Measurements from ENCODE around the gene LPAR2. TPM values are rescaled to one million over a fixed set of nuclear protein-coding genes. Genes with fewer than 3 reads are reported as not detected.

LPAR2 gene
- total and polyA plus RNA-seq, 12 donors, result 0.25 to 1.9 (median 0.94) TPM; not detected in 1

- DNase-seq (no peak), ATAC-seq (no peak)
- peaks cover 0 to under 1% (median 0%) of the 10 kb centered on the region in 9 donors for H3K4me1 ChIP-seq
- H3K27me3 ChIP-seq, result peaks cover 0 to 6% (median under 1%) of the 10 kb centered on the region in 7 donors
- H3K27ac ChIP-seq, result no peak overlapping the region
- 94% methylated on average over 22 of the region's 22 CpGs for WGBS, 2 donors
- no peaks in the 10 kb centered on the region for H3K9me3 ChIP-seq
- peaks cover 0 to 97% (median 4%) of the 10 kb centered on the region in 9 donors for H3K36me3 ChIP-seq
- TF ChIP-seq, protein P1, sequence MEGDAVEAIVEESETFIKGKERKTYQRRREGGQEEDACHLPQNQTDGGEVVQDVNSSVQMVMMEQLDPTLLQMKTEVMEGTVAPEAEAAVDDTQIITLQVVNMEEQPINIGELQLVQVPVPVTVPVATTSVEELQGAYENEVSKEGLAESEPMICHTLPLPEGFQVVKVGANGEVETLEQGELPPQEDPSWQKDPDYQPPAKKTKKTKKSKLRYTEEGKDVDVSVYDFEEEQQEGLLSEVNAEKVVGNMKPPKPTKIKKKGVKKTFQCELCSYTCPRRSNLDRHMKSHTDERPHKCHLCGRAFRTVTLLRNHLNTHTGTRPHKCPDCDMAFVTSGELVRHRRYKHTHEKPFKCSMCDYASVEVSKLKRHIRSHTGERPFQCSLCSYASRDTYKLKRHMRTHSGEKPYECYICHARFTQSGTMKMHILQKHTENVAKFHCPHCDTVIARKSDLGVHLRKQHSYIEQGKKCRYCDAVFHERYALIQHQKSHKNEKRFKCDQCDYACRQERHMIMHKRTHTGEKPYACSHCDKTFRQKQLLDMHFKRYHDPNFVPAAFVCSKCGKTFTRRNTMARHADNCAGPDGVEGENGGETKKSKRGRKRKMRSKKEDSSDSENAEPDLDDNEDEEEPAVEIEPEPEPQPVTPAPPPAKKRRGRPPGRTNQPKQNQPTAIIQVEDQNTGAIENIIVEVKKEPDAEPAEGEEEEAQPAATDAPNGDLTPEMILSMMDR (IDR thresholded peaks at IDR 0.05), result no peak
- H3K4me3 ChIP-seq, result no peak overlapping the region
- intact Hi-C loops (cut with DNase I), result no loop called here
Measured at GRCh38 chr19:19633711-19634515, 5.9 kb upstream of the LPAR2 start.

- ATAC-seq (no peak), DNase-seq (no peak)
- H3K27me3 ChIP-seq, result peaks cover 0 to 14% (median 11%) of the 10 kb centered on the region in 7 donors
- H3K4me3 ChIP-seq, result no peak overlapping the region
- H3K36me3 ChIP-seq, result peaks cover 0 to 85% (median 4%) of the 10 kb centered on the region in 9 donors
- intact Hi-C loops (cut with DNase I), result no loop called here
- H3K9me3 ChIP-seq, result no peaks in the 10 kb centered on the region
- no peak overlapping the region for H3K27ac ChIP-seq
- TF ChIP-seq, protein P1 (IDR thresholded peaks at IDR 0.05), result no peak
- H3K4me1 ChIP-seq, result peaks cover 0 to 13% (median 11%) of the 10 kb centered on the region in 9 donors
- 81 to 85% methylated on average over 5 of the region's 5 CpGs for WGBS, 2 donors
Measured at GRCh38 chr19:19632661-19633060, 4.6 kb upstream of the LPAR2 start.

GRCh38 chr19:19631346-19631745, 3.3 kb upstream of the LPAR2 start:
- 92 to 93% methylated on average over 7 of the region's 7 CpGs for WGBS, 2 donors
- Histone ChIP-seq H3K27me3 (peaks cover 0 to 23% (median 17%) of the 10 kb centered on the region in 7 donors), H3K36me3 (peaks cover 0 to 71% (median 0%) of the 10 kb centered on the region in 9 donors), H3K4me1 (peaks cover 0 to 17% (median 13%) of the 10 kb centered on the region in 9 donors), H3K27ac (no peak overlapping the region), H3K9me3 (no peaks in the 10 kb centered on the region), H3K4me3 (no peak overlapping the region)
- DNase-seq, result no peak
- intact Hi-C loops (cut with DNase I), result no loop called here
- ATAC-seq, result no peak
- TF ChIP-seq, protein P1 (IDR thresholded peaks at IDR 0.05), result no peak

- TF ChIP-seq, protein P1 (IDR thresholded peaks at IDR 0.05), result no peak
- intact Hi-C loops (cut with DNase I), result no loop called here
- WGBS, 2 donors, result 100% methylated on average over 2 of the region's 2 CpGs
Measured at GRCh38 chr19:19630426-19630825, 2.4 kb upstream of the LPAR2 start.

More at GRCh38 chr19:19630426-19630825, 2.4 kb upstream of the LPAR2 start:
- Histone ChIP-seq H3K4me1 (peaks cover 0 to 17% (median 13%) of the 10 kb centered on the region in 9 donors), H3K4me3 (no peak overlapping the region), H3K27ac (no peak overlapping the region), H3K27me3 (peaks cover 0 to 24% (median 17%) of the 10 kb centered on the region in 7 donors), H3K36me3 (peaks cover 0 to 62% (median 0%) of the 10 kb centered on the region in 9 donors), H3K9me3 (no peaks in the 10 kb centered on the region)
- no peak for DNase-seq
- no peak for ATAC-seq
